AG04450 (cell line): Measurements from ENCODE around the gene MYLK. TPM values are rescaled to one million over a fixed set of nuclear protein-coding genes. Genes with fewer than 3 reads are reported as not detected.
"Not testable (repeated sequence)": the region's sequence is repeated elsewhere in the genome, so short reads cannot be mapped to it uniquely, and the experiment has no call there.

Source experiments
- CTCF ChIA-PET: fragments of 300-600, 350-600 bp; formaldehyde crosslinking; extraction: SDS; loops from one replicate; lab custom pipeline; 2022; ENCODE audit warnings: antibody characterized with exemption, inconsistent platforms; lab: Charles Lee
- POLR2A ChIA-PET: fragments of 350-600 bp; formaldehyde crosslinking; extraction: SDS; loops from one replicate; lab custom pipeline; 2021; ENCODE audit warnings: antibody characterized with exemption, inconsistent platforms; lab: Yijun Ruan, JAX
- DNase-seq: peaks from one replicate; pipeline ENCODE4 v3.0.0-alpha.2; 2011; ENCODE audit warnings: low read depth, low spot score
- H3K27ac ChIP-seq: one replicate; pipeline ENCODE4 v1.5.1; 2012; ENCODE audit warnings: low read depth, low read length, control low read depth
- H3K27me3 ChIP-seq: one replicate; pipeline ENCODE4 v1.6.0; 2012; ENCODE audit warnings: low read length; ENCODE audit not compliant: control insufficient read depth, insufficient read depth
- H3K4me3 ChIP-seq: 2 replicates; pipeline ENCODE4 v1.5.1; 2011; ENCODE audit warnings: mild to moderate bottlenecking, low read depth, low read length, control low read depth
- H3K9me3 ChIP-seq: 2 replicates; pipeline ENCODE4 v1.5.1; 2012; ENCODE audit warnings: low read length; ENCODE audit not compliant: control insufficient read depth, insufficient read depth
- CTCF ChIP-seq: IDR thresholded peaks from 2 replicates; pipeline ENCODE4 v1.5.1; 2011; ENCODE audit warnings: low read depth, low read length, control low read depth, inconsistent platforms
- polyA plus RNA-seq: library from polyadenylated mRNA; depleted of rRNA; stranded (reverse); fragments of >200 nt; gene quantifications from 2 replicates; pipeline ENCODE4 v1.2.3, GENCODE V29; 2011

MYLK gene
- polyA plus RNA-seq, 1 experiment = 1,320 TPM

- Histone ChIP-seq H3K9me3 (no peaks in the 10 kb centered on the region), H3K27ac (no peak overlapping the region), H3K27me3 (no peaks in the 10 kb centered on the region), H3K4me3 (no peak overlapping the region)
- peak; percentile 79 for DNase-seq
- POLR2A ChIA-PET = interaction anchor here (0.9 to 1.1 kb wide), 3 partner anchors 17 to 51 kb away, joined by 3 to 6 read pairs (median 5); partner anchors contain the start of gene HACD2
- TF ChIP-seq CTCF = no peak
- CTCF ChIA-PET = no interaction called here
Observed at GRCh38 chr3:123602325-123602724, 281.8 kb downstream of the MYLK start.

- POLR2A ChIA-PET, H3K4me3 ChIP-seq, H3K27me3 ChIP-seq, DNase-seq, H3K9me3 ChIP-seq, H3K27ac ChIP-seq: not testable (repeated sequence)
- CTCF ChIA-PET = interaction anchor here (1.0 kb wide), 1 partner anchor 41 kb away, joined by 5 read pairs; no protein-coding TSS in a partner anchor
Observed at GRCh38 chr3:123600863-123601262, 283.3 kb downstream of the MYLK start.

GRCh38 chr3:123597561-123597960, 286.6 kb downstream of the MYLK start:
- H3K27me3 ChIP-seq = no peaks in the 10 kb centered on the region
- H3K9me3 ChIP-seq = no peaks in the 10 kb centered on the region
- CTCF ChIA-PET = interaction anchor here (0.7 kb wide), 1 partner anchor 45 kb away, joined by 4 read pairs; no protein-coding TSS in a partner anchor
- no peak overlapping the region for H3K27ac ChIP-seq
- POLR2A ChIA-PET = no interaction called here
- TF ChIP-seq CTCF = no peak
- no peak overlapping the region for H3K4me3 ChIP-seq
- no peak for DNase-seq

- CTCF ChIA-PET = interaction anchor here (0.6 to 1.4 kb wide), 2 partner anchors 128 to 267 kb away, joined by 3 to 4 read pairs; no protein-coding TSS in a partner anchor
- no peak overlapping the region for H3K27ac ChIP-seq
- no peak for DNase-seq
- H3K27me3 ChIP-seq = no peaks in the 10 kb centered on the region
- no peak for TF ChIP-seq CTCF
- peaks cover 6% of the 10 kb centered on the region; the same call in 1 of the 2 replicates for H3K9me3 ChIP-seq
- H3K4me3 ChIP-seq = no peak overlapping the region
- POLR2A ChIA-PET = interaction anchor here (0.5 kb wide), 1 partner anchor 13 kb away, joined by 3 read pairs; no protein-coding TSS in a partner anchor
Observed at GRCh38 chr3:123595396-123596180, 288.5 kb downstream of the MYLK start.

GRCh38 chr3:123593381-123593780, 290.8 kb downstream of the MYLK start:
- no peak for TF ChIP-seq CTCF
- H3K9me3 ChIP-seq = peaks cover 16% of the 10 kb centered on the region; the same call in 1 of the 2 replicates
- DNase-seq = no peak
- ChIA-PET CTCF (no interaction called here), POLR2A (no interaction called here)
- H3K27me3 ChIP-seq = no peaks in the 10 kb centered on the region
- no peak overlapping the region for H3K4me3 ChIP-seq
- no peak overlapping the region for H3K27ac ChIP-seq
